GM23338 (cell line): ENCODE data around the gene GALNT3. TPM values are rescaled to one million over a fixed set of nuclear protein-coding genes. Genes with fewer than 3 reads are reported as not detected.

Source experiments
- ATAC-seq: fragments of 200-7000 bp; cut with Tn5 transposase; 3 replicates; pipeline ENCODE4 v1.9.1; 2020
- DNase-seq: peaks from one replicate; pipeline ENCODE4 v3.0.0-alpha.2; 2015; ENCODE audit warnings: low spot score
- H2AFZ ChIP-seq: fragments of 200-600 bp; sonication (generic); 2 replicates; pipeline ENCODE4 v1.8.0; 2016; ENCODE audit warnings: antibody characterized with exemption, mild to moderate bottlenecking, moderate library complexity
- H3F3A ChIP-seq: fragments of 200-600 bp; sonication (generic); replicated peaks from 2 replicates; pipeline ENCODE4 v1.8.0; 2017; ENCODE audit warnings: antibody characterized with exemption, mixed run types, low read depth
- H3K27ac ChIP-seq: fragments of 200-600 bp; sonication (generic); 2 replicates; pipeline ENCODE4 v1.6.1; 2016; ENCODE audit warnings: low read depth
- H3K27me3 ChIP-seq: fragments of 200-600 bp; sonication (generic); 2 replicates; pipeline ENCODE4 v1.8.0; 2016; ENCODE audit warnings: mild to moderate bottlenecking, mixed run types, moderate library complexity; ENCODE audit not compliant: insufficient read depth
- H3K36me3 ChIP-seq: fragments of 200-600 bp; sonication (generic); 2 replicates; pipeline ENCODE4 v1.8.0; 2016; ENCODE audit warnings: mild to moderate bottlenecking; ENCODE audit not compliant: insufficient read depth
- H3K4me1 ChIP-seq: fragments of 200-600 bp; sonication (generic); 2 replicates; pipeline ENCODE4 v1.8.0; 2016; ENCODE audit warnings: mild to moderate bottlenecking, moderate library complexity; ENCODE audit not compliant: insufficient read depth
- H3K4me2 ChIP-seq: fragments of 200-600 bp; sonication (generic); 2 replicates; pipeline ENCODE4 v1.7.1; 2017; ENCODE audit warnings: mixed run types
- H3K4me3 ChIP-seq: fragments of 200-600 bp; sonication (generic); 2 replicates; pipeline ENCODE4 v1.6.1; 2016; ENCODE audit warnings: mixed run types
- H3K79me2 ChIP-seq: fragments of 200-600 bp; sonication (generic); replicated peaks from 2 replicates; pipeline ENCODE4 v1.8.0; 2017; ENCODE audit warnings: mild to moderate bottlenecking; ENCODE audit not compliant: insufficient read depth
- H3K9me2 ChIP-seq: fragments of 200-600 bp; sonication (generic); 2 replicates; pipeline ENCODE4 v1.8.0; 2017; ENCODE audit not compliant: insufficient read depth
- H4K20me1 ChIP-seq: fragments of 200-600 bp; sonication (generic); replicated peaks from 2 replicates; pipeline ENCODE4 v1.8.0; 2017; ENCODE audit warnings: mild to moderate bottlenecking; ENCODE audit not compliant: insufficient read depth
- H3K27ac Mint-ChIP-seq: 2 replicates; pipeline ENCODE4 v1.8.0; 2020; ENCODE audit warnings: inconsistent platforms, mild to moderate bottlenecking, moderate library complexity, mixed read lengths
- H3K27me3 Mint-ChIP-seq: 3 replicates; pipeline ENCODE4 v1.8.0; 2022; ENCODE audit warnings: low read depth, mild to moderate bottlenecking, moderate library complexity, mixed read lengths, inconsistent platforms; ENCODE audit not compliant: insufficient read depth, poor library complexity
- H3K36me3 Mint-ChIP-seq: 3 replicates; pipeline ENCODE4 v1.8.0; 2021; ENCODE audit warnings: low read depth, mild to moderate bottlenecking, inconsistent platforms, moderate library complexity, mixed read lengths
- H3K4me1 Mint-ChIP-seq: 3 replicates; pipeline ENCODE4 v1.8.0; 2020; ENCODE audit warnings: mild to moderate bottlenecking, inconsistent platforms, mixed read lengths
- H3K4me3 Mint-ChIP-seq: 3 replicates; pipeline ENCODE4 v1.8.0; 2021; ENCODE audit warnings: moderate library complexity, mild to moderate bottlenecking, inconsistent platforms, mixed read lengths
- H3K9me3 Mint-ChIP-seq: 3 replicates; pipeline ENCODE4 v1.8.0; 2020; ENCODE audit warnings: moderate library complexity, mild to moderate bottlenecking, inconsistent platforms, mixed read lengths
- EZH2 ChIP-seq: fragments of 200-600 bp; sonication (generic); IDR thresholded peaks from one replicate; pipeline ENCODE4 v1.8.0; 2017; ENCODE audit warnings: antibody characterized with exemption, mild to moderate bottlenecking, low read depth; ENCODE audit not compliant: unreplicated experiment
- EZH2phosphoT487 ChIP-seq: fragments of 200-600 bp; sonication (generic); IDR thresholded peaks from one replicate; pipeline ENCODE4 v1.8.1; 2018; ENCODE audit warnings: antibody characterized with exemption; ENCODE audit not compliant: unreplicated experiment
- JUNB ChIP-seq: IDR thresholded peaks from one replicate; pipeline ENCODE4 v1.6.1; 2016; ENCODE audit warnings: antibody characterized with exemption; ENCODE audit not compliant: unreplicated experiment
- NANOG ChIP-seq: IDR thresholded peaks from 2 replicates; pipeline ENCODE4 v1.6.1; 2016; ENCODE audit warnings: antibody characterized with exemption, borderline replicate concordance
- ZNF114 ChIP-seq: fragments of 250-450 bp; sonication (Bioruptor Pico); IDR thresholded peaks from 2 replicates; pipeline ENCODE4 v1.5.0; 2020; ENCODE audit warnings: mild to moderate bottlenecking, moderate library complexity
- polyA plus RNA-seq: library from polyadenylated mRNA; unstranded; fragments of >200 nt; fragmentation: Nextera tagmentation; extraction: Ambion mirVana; gene quantifications from 2 replicates; pipeline ENCODE4 v1.2.1, GENCODE V29; 2016
- total RNA-seq: library from RNA; depleted of rRNA; stranded (reverse); fragments of >200 nt; shearing (Covaris generic); gene quantifications from 2 replicates; pipeline ENCODE4 v1.2.3, GENCODE V29; 2014
- TF ChIP-seq, protein P1 (sequence below): IDR thresholded peaks from one replicate; pipeline ENCODE4 v1.6.1; 2018; ENCODE audit warnings: antibody characterized with exemption; ENCODE audit not compliant: unreplicated experiment
- TF ChIP-seq, protein P2 (sequence below): IDR thresholded peaks from 2 replicates; pipeline ENCODE4 v1.6.1; 2016; ENCODE audit warnings: antibody characterized with exemption
- TF ChIP-seq, protein P3 (sequence below), 2 experiments: fragments of 200-600 bp in 1 of 2; sonication (generic) in 1 of 2; conservative IDR thresholded peaks; 2 replicates each; pipeline versions ENCODE4 v1.5.1 to v1.6.1; 2016 to 2017; ENCODE audit warnings: antibody characterized with exemption in 2 of 2, low read depth in 2 of 2, mild to moderate bottlenecking in 2 of 2, moderate library complexity in 1 of 2

The GALNT3 gene
- total and polyA plus RNA-seq, 2 experiments from 2014 or later, result 16.8 to 17.1 TPM

DNA sequence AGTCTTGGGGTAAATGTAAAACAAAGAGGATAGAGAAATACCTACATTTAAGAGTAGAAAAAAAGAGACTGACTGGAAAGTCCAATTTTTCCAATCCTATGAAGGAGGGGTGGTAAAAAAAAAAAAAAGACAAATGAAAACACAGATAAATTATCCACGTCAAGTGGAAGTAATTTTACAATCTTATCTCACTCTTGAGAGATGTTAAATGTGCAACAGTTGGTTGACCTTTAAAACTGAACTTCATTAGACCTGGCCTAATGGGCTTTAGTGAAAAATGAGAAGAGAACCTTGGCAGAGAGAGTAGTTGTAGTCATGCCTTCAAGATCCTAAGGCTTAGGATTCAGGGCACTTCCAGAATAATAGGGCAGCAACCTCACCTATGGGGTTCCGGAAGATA is 20.4 kb downstream of the GALNT3 start (continued):
- TF ChIP-seq, protein P1, sequence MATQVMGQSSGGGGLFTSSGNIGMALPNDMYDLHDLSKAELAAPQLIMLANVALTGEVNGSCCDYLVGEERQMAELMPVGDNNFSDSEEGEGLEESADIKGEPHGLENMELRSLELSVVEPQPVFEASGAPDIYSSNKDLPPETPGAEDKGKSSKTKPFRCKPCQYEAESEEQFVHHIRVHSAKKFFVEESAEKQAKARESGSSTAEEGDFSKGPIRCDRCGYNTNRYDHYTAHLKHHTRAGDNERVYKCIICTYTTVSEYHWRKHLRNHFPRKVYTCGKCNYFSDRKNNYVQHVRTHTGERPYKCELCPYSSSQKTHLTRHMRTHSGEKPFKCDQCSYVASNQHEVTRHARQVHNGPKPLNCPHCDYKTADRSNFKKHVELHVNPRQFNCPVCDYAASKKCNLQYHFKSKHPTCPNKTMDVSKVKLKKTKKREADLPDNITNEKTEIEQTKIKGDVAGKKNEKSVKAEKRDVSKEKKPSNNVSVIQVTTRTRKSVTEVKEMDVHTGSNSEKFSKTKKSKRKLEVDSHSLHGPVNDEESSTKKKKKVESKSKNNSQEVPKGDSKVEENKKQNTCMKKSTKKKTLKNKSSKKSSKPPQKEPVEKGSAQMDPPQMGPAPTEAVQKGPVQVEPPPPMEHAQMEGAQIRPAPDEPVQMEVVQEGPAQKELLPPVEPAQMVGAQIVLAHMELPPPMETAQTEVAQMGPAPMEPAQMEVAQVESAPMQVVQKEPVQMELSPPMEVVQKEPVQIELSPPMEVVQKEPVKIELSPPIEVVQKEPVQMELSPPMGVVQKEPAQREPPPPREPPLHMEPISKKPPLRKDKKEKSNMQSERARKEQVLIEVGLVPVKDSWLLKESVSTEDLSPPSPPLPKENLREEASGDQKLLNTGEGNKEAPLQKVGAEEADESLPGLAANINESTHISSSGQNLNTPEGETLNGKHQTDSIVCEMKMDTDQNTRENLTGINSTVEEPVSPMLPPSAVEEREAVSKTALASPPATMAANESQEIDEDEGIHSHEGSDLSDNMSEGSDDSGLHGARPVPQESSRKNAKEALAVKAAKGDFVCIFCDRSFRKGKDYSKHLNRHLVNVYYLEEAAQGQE, result no peak

GRCh38 chr2:165772183-165772582 is 21.9 kb downstream of the GALNT3 start:
- H3K36me3 ChIP-seq, result no peaks in the 10 kb centered on the region; the same call in 1 of the 2 replicates
- H3K27me3 Mint-ChIP-seq, result peaks cover 2% of the 10 kb centered on the region
- TF ChIP-seq ZNF114 (CRISPR knock-in tag) (no peak), EZH2phosphoT487 (no peak), JUNB (no peak), NANOG (no peak), EZH2 (no peak)
- TF ChIP-seq, protein P2, sequence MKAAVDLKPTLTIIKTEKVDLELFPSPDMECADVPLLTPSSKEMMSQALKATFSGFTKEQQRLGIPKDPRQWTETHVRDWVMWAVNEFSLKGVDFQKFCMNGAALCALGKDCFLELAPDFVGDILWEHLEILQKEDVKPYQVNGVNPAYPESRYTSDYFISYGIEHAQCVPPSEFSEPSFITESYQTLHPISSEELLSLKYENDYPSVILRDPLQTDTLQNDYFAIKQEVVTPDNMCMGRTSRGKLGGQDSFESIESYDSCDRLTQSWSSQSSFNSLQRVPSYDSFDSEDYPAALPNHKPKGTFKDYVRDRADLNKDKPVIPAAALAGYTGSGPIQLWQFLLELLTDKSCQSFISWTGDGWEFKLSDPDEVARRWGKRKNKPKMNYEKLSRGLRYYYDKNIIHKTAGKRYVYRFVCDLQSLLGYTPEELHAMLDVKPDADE, result no peak
- TF ChIP-seq, protein P1, result no peak
- TF ChIP-seq, protein P3, sequence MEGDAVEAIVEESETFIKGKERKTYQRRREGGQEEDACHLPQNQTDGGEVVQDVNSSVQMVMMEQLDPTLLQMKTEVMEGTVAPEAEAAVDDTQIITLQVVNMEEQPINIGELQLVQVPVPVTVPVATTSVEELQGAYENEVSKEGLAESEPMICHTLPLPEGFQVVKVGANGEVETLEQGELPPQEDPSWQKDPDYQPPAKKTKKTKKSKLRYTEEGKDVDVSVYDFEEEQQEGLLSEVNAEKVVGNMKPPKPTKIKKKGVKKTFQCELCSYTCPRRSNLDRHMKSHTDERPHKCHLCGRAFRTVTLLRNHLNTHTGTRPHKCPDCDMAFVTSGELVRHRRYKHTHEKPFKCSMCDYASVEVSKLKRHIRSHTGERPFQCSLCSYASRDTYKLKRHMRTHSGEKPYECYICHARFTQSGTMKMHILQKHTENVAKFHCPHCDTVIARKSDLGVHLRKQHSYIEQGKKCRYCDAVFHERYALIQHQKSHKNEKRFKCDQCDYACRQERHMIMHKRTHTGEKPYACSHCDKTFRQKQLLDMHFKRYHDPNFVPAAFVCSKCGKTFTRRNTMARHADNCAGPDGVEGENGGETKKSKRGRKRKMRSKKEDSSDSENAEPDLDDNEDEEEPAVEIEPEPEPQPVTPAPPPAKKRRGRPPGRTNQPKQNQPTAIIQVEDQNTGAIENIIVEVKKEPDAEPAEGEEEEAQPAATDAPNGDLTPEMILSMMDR (conservative IDR thresholded peaks at IDR 0.05; ENCODE audit: low read depth in 2 of 2), result no peak

More at GRCh38 chr2:165772183-165772582, 21.9 kb downstream of the GALNT3 start:
- Histone ChIP-seq H3F3A (no peaks in the 10 kb centered on the region), H2AFZ (no peak overlapping the region), H3K4me2 (no peak overlapping the region), H3K4me3 (no peak overlapping the region), H3K4me1 (peaks cover 16% of the 10 kb centered on the region), H3K9me2 (no peaks in the 10 kb centered on the region), H4K20me1 (no peaks in the 10 kb centered on the region; the same call in 1 of the 2 replicates), H3K79me2 (peaks cover 95% of the 10 kb centered on the region), H3K27ac (no peak overlapping the region), H3K27me3 (no peaks in the 10 kb centered on the region)
- no peak for DNase-seq
- ATAC-seq, result no peak
- Mint-ChIP-seq H3K9me3 (no peaks in the 10 kb centered on the region), H3K4me3 (no peak overlapping the region), H3K27ac (no peak overlapping the region), H3K4me1 (peaks cover 6% of the 10 kb centered on the region; the same call in 2 of the 3 replicates), H3K36me3 (peaks cover 13% of the 10 kb centered on the region)
